ENCODE measurements around the gene MTOR.

The MTOR gene

GRCh38 chr1:11061652-11062365, 200.5 kb downstream of the MTOR start:
- no peak for DNase-seq (ENCODE audit: low read depth)

- peak; percentile 89 for DNase-seq (ENCODE audit: low read depth)
Observed at GRCh38 chr1:11059968-11060830, 202.2 kb downstream of the MTOR start, which contains the start of gene SRM. TSS of gene SRM (minus strand) at chr1:11060018. CDS start at chr1:11059943, 75 bp downstream.

GRCh38 chr1:11059155-11059967, 203.0 kb downstream of the MTOR start:
- no peak for DNase-seq (ENCODE audit: low read depth)

- DNase-seq (ENCODE audit: low read depth) = no peak
Observed at GRCh38 chr1:11058595-11059154, 203.7 kb downstream of the MTOR start.

GRCh38 chr1:11058026-11058425, 204.3 kb downstream of the MTOR start:
- no peak for DNase-seq (ENCODE audit: low read depth)

- no peak for DNase-seq (ENCODE audit: low read depth)
Observed at GRCh38 chr1:11057477-11057876, 204.9 kb downstream of the MTOR start.
